Measurements from ENCODE around the gene GGTA1. TPM values are rescaled to one million over a fixed set of nuclear protein-coding genes. Genes with fewer than 3 reads are reported as not detected.

GGTA1 gene
- total RNA-seq, 1 experiment from 2014 or later: not detected

- BruUV-seq (replicated peaks): no TSS peak
- Histone ChIP-seq H3K9ac (ENCODE audit: low read length) (no peak overlapping the region), H3K27me3 (ENCODE audit: insufficient read depth, low read length) (no peaks in the 10 kb centered on the region), H3K9me2 (ENCODE audit: insufficient read depth) (no peaks in the 10 kb centered on the region), H3K79me2 (ENCODE audit: insufficient read depth, low read length) (no peaks in the 10 kb centered on the region), H3K4me2 (ENCODE audit: low read length) (no peak overlapping the region), H3K9me3 (ENCODE audit: control insufficient read depth in 1 of 2, insufficient read depth in 1 of 2, low read depth in 1 of 2, low read length in 2 of 2) (no peaks in the 10 kb centered on the region), H2AFZ (ENCODE audit: low read depth, low read length, poor library complexity, severe bottlenecking) (no peak overlapping the region), H3K36me3 (ENCODE audit: control insufficient read depth in 1 of 2, insufficient read depth in 2 of 2, low read length in 2 of 2) (no peaks in the 10 kb centered on the region), H3K27ac (ENCODE audit: low read depth, low read length) (no peak overlapping the region), H4K20me1 (ENCODE audit: insufficient read depth) (no peaks in the 10 kb centered on the region), H3K4me3 (replicated peaks in 1 of 2; ENCODE audit: low read depth in 1 of 2, low read length in 2 of 2) (no peak overlapping the region), H3K4me1 (ENCODE audit: control insufficient read depth in 1 of 2, insufficient read depth in 2 of 2, low read length in 2 of 2) (no peaks in the 10 kb centered on the region)
- no peak for ATAC-seq
- ChIA-PET RAD21 (ENCODE audit: low non-redundant PET in 1 of 2, low total read pairs in 2 of 2, uncharacterized antibody in 2 of 2, unreplicated experiment in 2 of 2) (no interaction called here), CTCF (interaction anchor here (1.7 to 2.0 kb wide), 3 partner anchors 119 to 458 kb away, joined by 5 to 6 read pairs (median 5); no protein-coding TSS in a partner anchor), POLR2A (no interaction called here)
- intact Hi-C loops (cut with micrococcal nuclease): no loop called here
- TF ChIP-seq ZBTB33 (IDR thresholded peaks at IDR 0.05; ENCODE audit: extremely low read depth, insufficient replicate concordance, low read length): no peak
- TF ChIP-seq FOSL1 (IDR thresholded peaks at IDR 0.05; ENCODE audit: low read depth): no peak
- DNase-seq (ENCODE audit: low read depth, low spot score): no peak
Measured at GRCh38 chr9:121439016-121439415, 60.6 kb downstream of the GGTA1 start.

- ChIA-PET POLR2A (no interaction called here), RAD21 (ENCODE audit: low non-redundant PET in 1 of 2, low total read pairs in 2 of 2, uncharacterized antibody in 2 of 2, unreplicated experiment in 2 of 2) (no interaction called here), CTCF (no interaction called here)
- Histone ChIP-seq H3K9me3 (ENCODE audit: control insufficient read depth in 1 of 2, insufficient read depth in 1 of 2, low read depth in 1 of 2, low read length in 2 of 2) (no peaks in the 10 kb centered on the region), H3K9me2 (ENCODE audit: insufficient read depth) (no peaks in the 10 kb centered on the region), H3K27ac (ENCODE audit: low read depth, low read length) (no peak overlapping the region), H3K4me1 (ENCODE audit: control insufficient read depth in 1 of 2, insufficient read depth in 2 of 2, low read length in 2 of 2) (no peaks in the 10 kb centered on the region), H3K4me3 (replicated peaks in 1 of 2; ENCODE audit: low read depth in 1 of 2, low read length in 2 of 2) (no peak overlapping the region), H3K9ac (ENCODE audit: low read length) (no peak overlapping the region), H3K4me2 (ENCODE audit: low read length) (no peak overlapping the region), H3K27me3 (ENCODE audit: insufficient read depth, low read length) (no peaks in the 10 kb centered on the region), H4K20me1 (ENCODE audit: insufficient read depth) (no peaks in the 10 kb centered on the region), H3K79me2 (ENCODE audit: insufficient read depth, low read length) (no peaks in the 10 kb centered on the region), H2AFZ (ENCODE audit: low read depth, low read length, poor library complexity, severe bottlenecking) (no peak overlapping the region), H3K36me3 (ENCODE audit: control insufficient read depth in 1 of 2, insufficient read depth in 2 of 2, low read length in 2 of 2) (no peaks in the 10 kb centered on the region)
- intact Hi-C loops (cut with micrococcal nuclease): no loop called here
- BruUV-seq (replicated peaks): no TSS peak
- no peak for TF ChIP-seq SIN3A (IDR thresholded peaks at IDR 0.05; ENCODE audit: low read depth)
- no peak for TF ChIP-seq ATF3 (IDR thresholded peaks at IDR 0.05)
- TF ChIP-seq CEBPB (IDR thresholded peaks at IDR 0.05; ENCODE audit: low read depth): no peak
- TF ChIP-seq POLR2A (IDR thresholded peaks at IDR 0.05; ENCODE audit: borderline replicate concordance, extremely low read depth, insufficient read depth, insufficient read length): no peak
- TF ChIP-seq ZBTB33 (IDR thresholded peaks at IDR 0.05; ENCODE audit: extremely low read depth, insufficient replicate concordance, low read length): no peak
- TF ChIP-seq SRF (IDR thresholded peaks at IDR 0.05; ENCODE audit: low read depth): no peak
- no peak for TF ChIP-seq FOSL1 (IDR thresholded peaks at IDR 0.05; ENCODE audit: low read depth)
- TF ChIP-seq POLR2AphosphoS5 (IDR thresholded peaks at IDR 0.05; ENCODE audit: low read depth, low read length): no peak
- no peak for TF ChIP-seq ZNF274 (IDR thresholded peaks at IDR 0.05; ENCODE audit: low read depth, low read length)
- no peak for TF ChIP-seq TCF7L2 (IDR thresholded peaks at IDR 0.05; ENCODE audit: borderline replicate concordance, extremely low read depth, insufficient read depth, insufficient read length)
- no peak for TF ChIP-seq MAX (IDR thresholded peaks at IDR 0.05)
- TF ChIP-seq YY1 (IDR thresholded peaks at IDR 0.05; ENCODE audit: extremely low read depth, insufficient replicate concordance, low read depth, low read length): no peak
- no peak for TF ChIP-seq ZFX (IDR thresholded peaks at IDR 0.05)
- no peak for TF ChIP-seq SP1 (IDR thresholded peaks at IDR 0.05; ENCODE audit: low read depth)
- no peak for TF ChIP-seq CBX3 (IDR thresholded peaks at IDR 0.05; ENCODE audit: low read depth)
- TF ChIP-seq EZH2 (IDR thresholded peaks at IDR 0.05): no peak
- ATAC-seq (no peak), DNase-seq (ENCODE audit: low read depth, low spot score) (no peak)
Measured at GRCh38 chr9:121437891-121438290, 61.8 kb downstream of the GGTA1 start.

All from HCT116 (cell line).